Activated T-cell treated with anti-CD3 and anti-CD28 coated beads, Interleukin-2, amount 50 U/mL, for 72 hours (primary cell): Measurements from ENCODE around the gene ACSF2. TPM values are rescaled to one million over a fixed set of nuclear protein-coding genes. Genes with fewer than 3 reads are reported as not detected.
"Not testable (repeated sequence)": the region's sequence is repeated elsewhere in the genome, so short reads cannot be mapped to it uniquely, and the experiment has no call there.

Experiments
- ATAC-seq, 2 donors: fragments of 150-1000 bp; cut with Tn5 transposase; replicated peaks in 1 of 2; 2 replicates each; pipeline ENCODE4 v1.10.0; 2021; ENCODE audit warnings: moderate library complexity in 2 of 2, mild to moderate bottlenecking in 1 of 2
- DNase-seq, 2 donors: peaks; one replicate each; pipeline ENCODE4 v3.0.0; 2021 to 2022; ENCODE audit warnings: mixed read lengths in 1 of 2
- H3K27ac Mint-ChIP-seq: one replicate; pipeline ENCODE4 v1.8.0; 2022; ENCODE audit warnings: mild to moderate bottlenecking, moderate library complexity, mixed read lengths
- H3K27me3 Mint-ChIP-seq: one replicate; pipeline ENCODE4 v1.8.0; 2022; ENCODE audit warnings: low read depth, mixed read lengths
- H3K36me3 Mint-ChIP-seq, 2 donors: one replicate each; pipeline ENCODE4 v1.8.0; 2022; ENCODE audit warnings: mixed read lengths in 2 of 2, mild to moderate bottlenecking in 1 of 2; ENCODE audit not compliant: insufficient read depth in 2 of 2
- H3K4me1 Mint-ChIP-seq: one replicate; pipeline ENCODE4 v1.8.0; 2022; ENCODE audit warnings: low read depth, mixed read lengths
- H3K4me3 Mint-ChIP-seq, 2 donors: one replicate each; pipeline ENCODE4 v1.8.0; 2022; ENCODE audit warnings: mild to moderate bottlenecking in 2 of 2, mixed read lengths in 2 of 2, moderate library complexity in 2 of 2
- H3K9me3 Mint-ChIP-seq, 2 donors: one replicate each; pipeline ENCODE4 v1.8.0; 2022; ENCODE audit warnings: mixed read lengths in 2 of 2
- total RNA-seq, 2 donors: library from RNA; stranded (reverse); gene quantifications; one replicate each; pipeline ENCODE4 v1.2.3, GENCODE V29; 2022

Gene ACSF2
- total RNA-seq, 2 donors from 2014 or later, result 30.2 to 43.0 TPM

DNA sequence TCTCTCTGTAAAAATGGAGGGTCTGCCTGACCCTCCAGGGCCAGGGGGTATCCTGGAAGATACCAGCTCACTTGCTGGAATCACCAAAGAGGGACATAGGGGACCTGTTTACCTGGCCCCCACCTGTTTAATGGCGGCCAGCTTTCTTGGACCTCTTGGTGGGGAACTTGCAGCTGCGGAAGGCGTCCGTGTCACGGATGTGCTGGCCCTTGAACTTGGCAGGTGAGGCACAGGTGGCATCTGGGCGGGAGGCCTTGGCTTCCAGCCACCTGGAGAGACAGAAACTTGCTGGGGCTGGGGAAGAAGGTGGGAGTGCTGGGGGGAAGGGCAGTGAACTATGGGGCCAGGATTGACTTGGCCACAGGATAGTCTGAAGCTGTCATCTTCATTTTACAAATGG, 39.2 kb downstream of the ACSF2 start:
- Mint-ChIP-seq H3K4me3 (no peak overlapping the region), H3K9me3 (no peaks in the 10 kb centered on the region), H3K27ac (no peak overlapping the region), H3K36me3 (no peaks in the 10 kb centered on the region), H3K27me3 (peaks cover 15% of the 10 kb centered on the region), H3K4me1 (peaks cover 7% of the 10 kb centered on the region)
- DNase-seq (no peak), ATAC-seq (no peak)

GRCh38 chr17:50465635-50466034, 39.6 kb downstream of the ACSF2 start:
- Mint-ChIP-seq H3K4me1 (peaks cover 7% of the 10 kb centered on the region), H3K9me3 (no peaks in the 10 kb centered on the region), H3K27ac (no peak overlapping the region), H3K36me3 (no peaks in the 10 kb centered on the region), H3K4me3 (no peak overlapping the region), H3K27me3 (peaks cover 20% of the 10 kb centered on the region)
- DNase-seq, result no peak
- no peak for ATAC-seq

DNA sequence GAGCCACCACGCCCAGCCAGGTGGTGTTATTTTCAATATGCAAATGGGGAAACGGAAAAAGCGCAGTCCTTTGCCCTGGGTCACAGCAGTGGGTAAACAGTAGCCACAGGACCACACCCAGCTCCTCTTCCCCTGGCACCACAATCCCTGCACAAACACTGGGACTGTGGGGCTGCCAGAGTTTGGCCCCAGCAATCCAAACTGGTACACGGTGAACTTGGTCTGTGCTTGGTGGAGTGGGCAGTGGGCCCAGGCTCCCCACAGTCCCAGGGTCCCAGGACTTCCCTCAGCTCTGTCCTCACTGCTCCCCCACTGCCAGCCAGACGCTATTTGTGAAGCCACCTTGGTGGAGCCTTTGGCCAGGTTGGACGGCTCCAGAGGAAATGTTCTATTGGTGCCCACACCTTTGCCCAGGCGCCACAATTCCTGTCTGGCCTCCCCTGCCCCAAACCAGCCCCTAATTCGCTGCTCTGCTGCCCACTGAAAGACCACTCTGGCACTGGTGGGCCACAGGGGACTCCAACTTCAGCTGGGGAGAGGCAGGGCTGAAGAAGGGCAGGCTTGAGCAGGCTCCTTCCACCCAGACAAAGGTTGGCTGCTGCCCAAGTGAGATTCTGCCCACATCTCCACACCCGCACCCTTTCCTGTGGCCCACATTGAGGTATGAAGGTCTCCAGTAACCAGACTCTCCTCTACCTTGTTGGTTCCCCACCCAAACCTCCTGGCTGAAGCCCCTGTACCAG, 40.5 kb downstream of the ACSF2 start:
- H3K27ac Mint-ChIP-seq, result no peak overlapping the region
- H3K27me3 Mint-ChIP-seq, result peaks cover 24% of the 10 kb centered on the region
- peaks cover 7% of the 10 kb centered on the region for H3K4me1 Mint-ChIP-seq
- ATAC-seq, result no peak
- H3K36me3 Mint-ChIP-seq, result no peaks in the 10 kb centered on the region
- H3K9me3 Mint-ChIP-seq, result no peaks in the 10 kb centered on the region
- DNase-seq, result no peak
- no peak overlapping the region for H3K4me3 Mint-ChIP-seq

GRCh38 chr17:50467114-50467854, 41.3 kb downstream of the ACSF2 start:
- peaks cover 24% of the 10 kb centered on the region for H3K27me3 Mint-ChIP-seq

DNA sequence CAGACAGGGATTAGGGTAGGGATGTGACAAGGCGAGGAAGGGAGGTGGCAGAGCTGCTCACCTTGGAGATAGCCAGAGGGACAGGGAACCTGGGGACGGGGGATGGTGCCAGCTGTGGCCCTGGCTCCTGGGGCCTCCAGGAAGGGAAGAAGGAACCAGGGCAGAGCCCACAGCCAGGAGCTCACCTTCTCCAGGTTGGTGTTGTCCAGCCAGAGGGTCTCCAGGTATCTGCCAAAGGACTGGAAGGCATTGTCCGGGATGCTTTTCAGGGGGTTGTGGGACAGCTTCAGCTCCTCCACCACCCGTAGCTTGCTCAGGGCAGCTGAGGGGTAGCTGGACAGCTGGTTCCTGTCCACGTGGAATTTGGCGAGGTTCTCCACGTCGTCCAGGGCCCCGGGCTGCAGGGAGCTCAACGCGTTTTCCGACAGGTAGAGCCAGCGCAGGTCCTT, 41.9 kb downstream of the ACSF2 start:
- H3K4me1 Mint-ChIP-seq, result peaks cover 7% of the 10 kb centered on the region
- no peak overlapping the region for H3K27ac Mint-ChIP-seq
- ATAC-seq, result no peak
- peak overlapping the region; percentile 41 to 60 for H3K4me3 Mint-ChIP-seq
- H3K36me3 Mint-ChIP-seq, result no peaks in the 10 kb centered on the region
- H3K9me3 Mint-ChIP-seq, result no peaks in the 10 kb centered on the region
- H3K27me3 Mint-ChIP-seq, result peaks cover 24% of the 10 kb centered on the region
- no peak for DNase-seq

More at GRCh38 chr17:50467114-50467854, 41.3 kb downstream of the ACSF2 start:
- H3K27ac Mint-ChIP-seq, result no peak overlapping the region
- H3K9me3 Mint-ChIP-seq, result no peaks in the 10 kb centered on the region
- no peak for DNase-seq
- no peaks in the 10 kb centered on the region for H3K36me3 Mint-ChIP-seq
- ATAC-seq, result no peak
- H3K4me1 Mint-ChIP-seq, result peaks cover 7% of the 10 kb centered on the region
- no peak overlapping the region for H3K4me3 Mint-ChIP-seq

DNA sequence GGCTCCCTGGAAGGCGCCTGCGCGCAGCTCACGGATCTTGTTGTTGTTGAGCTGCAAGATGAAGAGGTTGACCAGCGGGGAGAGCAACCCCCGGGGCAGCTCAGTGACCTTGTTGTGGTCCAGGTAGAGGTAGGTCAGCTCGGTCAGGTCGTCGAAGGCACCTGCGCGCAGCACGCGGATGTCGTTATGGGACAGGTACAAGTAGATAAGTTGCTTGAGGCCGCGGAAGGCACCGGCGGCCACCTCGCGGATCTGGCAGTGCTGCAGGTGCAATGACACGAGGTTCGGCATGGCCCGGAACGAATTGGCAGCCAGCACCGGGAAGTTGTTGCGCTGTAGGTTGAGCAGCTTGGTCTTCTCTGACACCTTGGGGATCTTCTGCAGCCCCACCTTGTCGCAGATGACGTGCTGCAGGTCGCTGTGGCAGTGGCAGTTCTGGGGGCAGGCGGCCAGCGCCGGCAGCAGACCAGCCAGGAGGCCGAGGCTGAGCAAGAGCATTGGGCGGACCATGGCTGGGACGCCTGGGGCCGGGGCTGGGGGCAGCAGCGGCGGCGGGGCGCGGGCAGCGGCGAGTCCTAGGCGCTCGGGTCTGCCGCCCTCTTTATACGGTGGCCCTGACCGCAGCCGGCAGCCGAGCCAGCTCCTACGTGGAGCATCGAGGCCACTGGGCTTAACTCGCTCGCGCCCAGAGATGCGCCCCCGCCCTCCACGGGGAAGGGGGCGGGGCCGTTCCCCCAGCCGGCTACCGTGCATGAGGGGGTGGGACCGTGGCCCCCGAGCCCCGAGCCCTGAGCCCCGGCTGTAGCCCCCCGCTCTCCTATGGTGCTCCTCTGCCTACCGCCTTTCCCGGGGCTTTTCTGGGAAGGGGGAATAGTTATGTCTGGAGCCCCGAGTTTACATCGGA, 42.5 kb downstream of the ACSF2 start, which contains the start of gene CHAD:
CHAD (minus strand) TSS at position 577 of the 904 bp plus-strand sequence; CDS start at position 510, 67 bp downstream.
- H3K27ac Mint-ChIP-seq, result no peak within 1 kb of the TSS
- peaks cover 24% of the 10 kb centered on the region for H3K27me3 Mint-ChIP-seq
- H3K36me3 Mint-ChIP-seq, result no peaks in the 10 kb centered on the region
- peaks cover 7% of the 10 kb centered on the region for H3K4me1 Mint-ChIP-seq
- H3K9me3 Mint-ChIP-seq, result no peaks in the 10 kb centered on the region
- H3K4me3 Mint-ChIP-seq, result peak within 1 kb of the TSS; percentile 41 to 60
- no peak for DNase-seq
- ATAC-seq, result peak; percentile 30 to 56

- Mint-ChIP-seq H3K4me3 (peak overlapping the region in 1 of 2 donors; percentile 42), H3K36me3 (no peaks in the 10 kb centered on the region), H3K9me3 (no peaks in the 10 kb centered on the region), H3K27ac (no peak overlapping the region), H3K27me3 (peaks cover 24% of the 10 kb centered on the region), H3K4me1 (peaks cover 7% of the 10 kb centered on the region)
- DNase-seq (no peak), ATAC-seq (peak in 1 of 2 donors; percentile 24)
Measured at GRCh38 chr17:50469208-50469605, 43.2 kb downstream of the ACSF2 start.

GRCh38 chr17:50469671-50470305, 43.8 kb downstream of the ACSF2 start:
- Mint-ChIP-seq H3K36me3 (no peaks in the 10 kb centered on the region), H3K4me3 (peak overlapping the region in 1 of 2 donors; percentile 42), H3K4me1 (peaks cover 7% of the 10 kb centered on the region), H3K27ac (no peak overlapping the region), H3K9me3 (no peaks in the 10 kb centered on the region), H3K27me3 (peaks cover 24% of the 10 kb centered on the region)
- DNase-seq, result no peak
- ATAC-seq, result no peak

DNA sequence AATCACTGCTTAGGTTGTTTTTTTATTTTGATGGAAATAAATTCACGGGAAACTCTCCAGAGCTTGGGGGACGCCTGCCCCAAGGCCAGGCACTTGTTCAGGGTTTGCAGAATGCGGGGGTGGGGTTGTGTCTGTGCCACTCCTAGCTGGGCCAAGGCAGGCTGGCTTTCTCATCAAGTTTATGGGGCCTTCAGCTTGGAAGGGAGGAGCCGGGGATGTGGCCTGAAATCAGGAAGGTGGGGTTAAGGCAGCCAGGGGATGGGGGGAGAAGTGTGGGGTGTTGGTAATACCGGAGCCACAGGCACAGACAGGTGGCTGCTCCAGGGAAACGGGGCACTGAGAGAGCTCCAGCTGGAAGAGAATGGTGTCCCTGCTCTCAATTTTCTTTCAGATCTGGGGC, 44.4 kb downstream of the ACSF2 start:
- ATAC-seq, result no peak
- no peak for DNase-seq
- Mint-ChIP-seq H3K36me3 (no peaks in the 10 kb centered on the region), H3K4me3 (no peak overlapping the region), H3K27me3 (peaks cover 24% of the 10 kb centered on the region), H3K4me1 (peaks cover 7% of the 10 kb centered on the region), H3K9me3 (no peaks in the 10 kb centered on the region), H3K27ac (no peak overlapping the region)

- Mint-ChIP-seq H3K27me3 (peaks cover 24% of the 10 kb centered on the region), H3K36me3 (no peaks in the 10 kb centered on the region), H3K4me1 (peaks cover 7% of the 10 kb centered on the region), H3K4me3 (no peak overlapping the region), H3K27ac (no peak overlapping the region), H3K9me3 (no peaks in the 10 kb centered on the region)
- no peak for DNase-seq
- ATAC-seq, result no peak
Measured at GRCh38 chr17:50471009-50471905, 45.2 kb downstream of the ACSF2 start.

DNA sequence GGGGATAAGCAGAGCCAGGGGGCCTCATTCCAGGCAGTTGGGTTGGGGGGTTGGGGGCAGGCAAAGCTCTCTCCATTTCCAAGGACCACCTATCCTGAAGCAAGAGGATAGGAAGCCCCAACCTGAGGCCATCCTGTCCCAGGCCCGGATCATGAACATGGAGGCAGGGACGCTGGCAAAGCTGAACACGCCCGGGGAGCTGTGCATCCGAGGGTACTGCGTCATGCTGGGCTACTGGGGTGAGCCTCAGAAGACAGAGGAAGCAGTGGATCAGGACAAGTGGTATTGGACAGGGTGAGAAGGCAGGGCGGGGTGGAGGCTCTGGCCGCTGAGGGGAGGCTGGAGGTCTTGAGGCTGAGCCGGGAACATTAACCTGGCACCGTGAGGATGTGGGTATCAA, 46.3 kb downstream of the ACSF2 start:
- DNase-seq, result no peak
- no peaks in the 10 kb centered on the region for H3K36me3 Mint-ChIP-seq

GRCh38 chr17:50472761-50473161, 46.7 kb downstream of the ACSF2 start:
- not testable (repeated sequence) for H3K9me3 Mint-ChIP-seq, ATAC-seq, H3K36me3 Mint-ChIP-seq, DNase-seq, H3K4me3 Mint-ChIP-seq, H3K4me1 Mint-ChIP-seq, H3K27ac Mint-ChIP-seq
- H3K27me3 Mint-ChIP-seq, result peaks cover 18% of the 10 kb centered on the region

More for the DNA sequence above, 46.3 kb downstream of the ACSF2 start:
- Mint-ChIP-seq H3K9me3 (no peaks in the 10 kb centered on the region), H3K27me3 (peaks cover 23% of the 10 kb centered on the region), H3K27ac (no peak overlapping the region), H3K4me3 (no peak overlapping the region), H3K4me1 (peaks cover 7% of the 10 kb centered on the region)
- no peak for ATAC-seq
